Tibial nerve (tissue), 4 donors: ENCODE data around the gene ASTN1. TPM values are rescaled to one million over a fixed set of nuclear protein-coding genes. Genes with fewer than 3 reads are reported as not detected.

Experiments
- DNase-seq, 2 donors: peaks; one replicate each; pipeline ENCODE4 v3.0.0-alpha.2; 2019; ENCODE audit warnings: low spot score in 2 of 2
- H3K27ac ChIP-seq, 4 donors: fragments of 200-600 bp; sonication (generic) in 3 of 4; one replicate each; pipeline ENCODE4 v1.5.1; 2017 to 2019; ENCODE audit warnings: mild to moderate bottlenecking in 1 of 4
- H3K27me3 ChIP-seq, 2 donors: fragments of 200-600 bp; sonication (generic) in 1 of 2; one replicate each; pipeline versions ENCODE4 v1.5.1 to v1.6.0; 2017 to 2019
- H3K36me3 ChIP-seq, 3 donors: fragments of 200-600 bp; sonication (generic); one replicate each; pipeline ENCODE4 v1.5.1; 2018 to 2019
- H3K4me1 ChIP-seq, 4 donors: fragments of 200-600 bp; sonication (generic) in 3 of 4; one replicate each; pipeline ENCODE4 v1.5.1; 2017 to 2019
- H3K4me3 ChIP-seq, 4 donors: fragments of 200-600 bp; sonication (generic) in 3 of 4; one replicate each; pipeline ENCODE4 v1.5.1; 2017 to 2019; ENCODE audit warnings: mild to moderate bottlenecking in 1 of 4, moderate library complexity in 1 of 4
- H3K9me3 ChIP-seq, 4 donors: fragments of 200-600 bp; sonication (generic) in 3 of 4; one replicate each; pipeline ENCODE4 v1.5.1; 2017 to 2019
- CTCF ChIP-seq, 5 experiments: fragments of 200-600 bp in 3 of 5; fragments of 450-650 bp in 2 of 5; sonication (generic) in 3 of 5; IDR thresholded peaks; one replicate each; pipeline ENCODE4 v1.5.1; 2016 to 2019; ENCODE audit warnings: antibody characterized with exemption in 5 of 5, mild to moderate bottlenecking in 3 of 5, moderate library complexity in 2 of 5
- EP300 ChIP-seq, 2 donors: sonication (generic); formaldehyde crosslinking; IDR thresholded peaks; one replicate each; pipeline ENCODE4 v1.6.1; 2017; ENCODE audit warnings: antibody characterized with exemption in 2 of 2, mild to moderate bottlenecking in 1 of 2
- POLR2A ChIP-seq, 2 donors: fragments of 450-650 bp; IDR thresholded peaks; one replicate each; pipeline ENCODE4 v1.6.1; 2017; ENCODE audit warnings: antibody characterized with exemption in 2 of 2, mild to moderate bottlenecking in 2 of 2, moderate library complexity in 2 of 2
- WGBS, 2 donors: methylation state at CpG; one replicate each; pipeline ENCODE4 v1.1.5; 2018; 5-methylcytosine and 5-hydroxymethylcytosine counted together
- total RNA-seq, 4 donors: library from RNA; depleted of rRNA; stranded (reverse); fragments of >200 nt; gene quantifications; one replicate each; pipeline ENCODE4 v1.1.0, GENCODE V29; 2016

ASTN1 gene
- total RNA-seq, 4 donors from 2014 or later: 0.30 to 0.63 TPM; not detected in 2

- WGBS, 2 donors: 79 to 86% methylated on average over 2 of the region's 2 CpGs
- H3K4me1 ChIP-seq: no peaks in the 10 kb centered on the region
- no peak overlapping the region for H3K4me3 ChIP-seq
- no peaks in the 10 kb centered on the region for H3K27me3 ChIP-seq
- H3K9me3 ChIP-seq: no peaks in the 10 kb centered on the region
- no peaks in the 10 kb centered on the region for H3K36me3 ChIP-seq
- DNase-seq: no peak
- H3K27ac ChIP-seq: no peak overlapping the region
- no peak for TF ChIP-seq CTCF (IDR thresholded peaks at IDR 0.05)
- TF ChIP-seq EP300 (IDR thresholded peaks at IDR 0.05): no peak
- TF ChIP-seq POLR2A (IDR thresholded peaks at IDR 0.05): no peak
Measured at GRCh38 chr1:177021687-177022086, 142.8 kb downstream of the ASTN1 start.

GRCh38 chr1:177020851-177021589 is 143.5 kb downstream of the ASTN1 start:
- 41 to 47% methylated on average over 3 of the region's 3 CpGs for WGBS, 2 donors
- H3K4me3 ChIP-seq: no peak overlapping the region
- no peak for DNase-seq
- H3K9me3 ChIP-seq: no peaks in the 10 kb centered on the region
- H3K4me1 ChIP-seq: no peaks in the 10 kb centered on the region
- H3K27me3 ChIP-seq: no peaks in the 10 kb centered on the region
- TF ChIP-seq POLR2A (IDR thresholded peaks at IDR 0.05) (no peak), CTCF (IDR thresholded peaks at IDR 0.05) (no peak), EP300 (IDR thresholded peaks at IDR 0.05) (no peak)
- H3K36me3 ChIP-seq: no peaks in the 10 kb centered on the region
- no peak overlapping the region for H3K27ac ChIP-seq

- Histone ChIP-seq H3K36me3 (no peaks in the 10 kb centered on the region), H3K4me3 (no peak overlapping the region), H3K9me3 (no peaks in the 10 kb centered on the region), H3K27ac (no peak overlapping the region), H3K4me1 (no peaks in the 10 kb centered on the region), H3K27me3 (no peaks in the 10 kb centered on the region)
- TF ChIP-seq CTCF (IDR thresholded peaks at IDR 0.05) (no peak), EP300 (IDR thresholded peaks at IDR 0.05) (no peak), POLR2A (IDR thresholded peaks at IDR 0.05) (no peak)
- DNase-seq: no peak
- WGBS, 2 donors: 87 to 92% methylated on average over 12 of the region's 12 CpGs
Measured at GRCh38 chr1:177017287-177017852, 147.1 kb downstream of the ASTN1 start.

- H3K9me3 ChIP-seq: no peaks in the 10 kb centered on the region
- no peaks in the 10 kb centered on the region for H3K36me3 ChIP-seq
- no peaks in the 10 kb centered on the region for H3K4me1 ChIP-seq
- H3K4me3 ChIP-seq: no peak overlapping the region
- no peak overlapping the region for H3K27ac ChIP-seq
- WGBS, 2 donors: 71 to 74% methylated on average over 3 of the region's 3 CpGs
- no peak for DNase-seq
- TF ChIP-seq POLR2A (IDR thresholded peaks at IDR 0.05) (no peak), CTCF (IDR thresholded peaks at IDR 0.05) (no peak), EP300 (IDR thresholded peaks at IDR 0.05) (no peak)
- H3K27me3 ChIP-seq: no peaks in the 10 kb centered on the region
Measured at GRCh38 chr1:177014325-177014724, 150.2 kb downstream of the ASTN1 start.

- H3K4me1 ChIP-seq: no peaks in the 10 kb centered on the region
- no peak for TF ChIP-seq CTCF (IDR thresholded peaks at IDR 0.05)
- TF ChIP-seq EP300 (IDR thresholded peaks at IDR 0.05): no peak
- TF ChIP-seq POLR2A (IDR thresholded peaks at IDR 0.05): no peak
- 65 to 85% methylated on average over 2 of the region's 2 CpGs for WGBS, 2 donors
- no peak for DNase-seq
- H3K27ac ChIP-seq: no peak overlapping the region
- H3K27me3 ChIP-seq: no peaks in the 10 kb centered on the region
- no peak overlapping the region for H3K4me3 ChIP-seq
- H3K36me3 ChIP-seq: no peaks in the 10 kb centered on the region
- H3K9me3 ChIP-seq: no peaks in the 10 kb centered on the region
Measured at GRCh38 chr1:177012342-177012925, 152.1 kb downstream of the ASTN1 start.
